ENCODE data around the gene FARS2. TPM values are rescaled to one million over a fixed set of nuclear protein-coding genes. Genes with fewer than 3 reads are reported as not detected.

FARS2 gene
- total RNA-seq, 1 experiment from 2014 or later, result 13.8 TPM

- no peak for TF ChIP-seq EZH2phosphoT487 (IDR thresholded peaks at IDR 0.05; ENCODE audit: borderline replicate concordance)
Observed at GRCh38 chr6:5366941-5367340, 105.6 kb downstream of the FARS2 start (continued).

- DNase-seq (ENCODE audit: low read depth, low spot score) (no peak), ATAC-seq (no peak)
- Histone ChIP-seq H3K9me3 (ENCODE audit: control insufficient read depth in 1 of 2, insufficient read depth in 1 of 2, low read depth in 1 of 2, low read length in 2 of 2) (no peaks in the 10 kb centered on the region), H3K9me2 (ENCODE audit: insufficient read depth) (no peaks in the 10 kb centered on the region), H3K27me3 (ENCODE audit: insufficient read depth, low read length) (no peaks in the 10 kb centered on the region), H3K79me2 (ENCODE audit: insufficient read depth, low read length) (no peaks in the 10 kb centered on the region), H3K27ac (ENCODE audit: low read depth, low read length) (no peak overlapping the region), H4K20me1 (ENCODE audit: insufficient read depth) (no peaks in the 10 kb centered on the region), H3K4me1 (ENCODE audit: control insufficient read depth in 1 of 2, insufficient read depth in 2 of 2, low read length in 2 of 2) (no peaks in the 10 kb centered on the region), H3K9ac (ENCODE audit: low read length) (no peak overlapping the region), H3K4me3 (replicated peaks in 1 of 2; ENCODE audit: low read depth in 1 of 2, low read length in 2 of 2) (no peak overlapping the region), H3K36me3 (ENCODE audit: control insufficient read depth in 1 of 2, insufficient read depth in 2 of 2, low read length in 2 of 2) (no peaks in the 10 kb centered on the region), H3K4me2 (ENCODE audit: low read length) (no peak overlapping the region), H2AFZ (ENCODE audit: low read depth, low read length, poor library complexity, severe bottlenecking) (no peak overlapping the region)
- BruUV-seq (replicated peaks), result no TSS peak
- RAD21 ChIA-PET (ENCODE audit: low non-redundant PET in 1 of 2, low total read pairs in 2 of 2, uncharacterized antibody in 2 of 2, unreplicated experiment in 2 of 2), result no interaction called here
- no peak for TF ChIP-seq RAD21 (IDR thresholded peaks at IDR 0.05; ENCODE audit: low read depth)
- TF ChIP-seq, protein P1, sequence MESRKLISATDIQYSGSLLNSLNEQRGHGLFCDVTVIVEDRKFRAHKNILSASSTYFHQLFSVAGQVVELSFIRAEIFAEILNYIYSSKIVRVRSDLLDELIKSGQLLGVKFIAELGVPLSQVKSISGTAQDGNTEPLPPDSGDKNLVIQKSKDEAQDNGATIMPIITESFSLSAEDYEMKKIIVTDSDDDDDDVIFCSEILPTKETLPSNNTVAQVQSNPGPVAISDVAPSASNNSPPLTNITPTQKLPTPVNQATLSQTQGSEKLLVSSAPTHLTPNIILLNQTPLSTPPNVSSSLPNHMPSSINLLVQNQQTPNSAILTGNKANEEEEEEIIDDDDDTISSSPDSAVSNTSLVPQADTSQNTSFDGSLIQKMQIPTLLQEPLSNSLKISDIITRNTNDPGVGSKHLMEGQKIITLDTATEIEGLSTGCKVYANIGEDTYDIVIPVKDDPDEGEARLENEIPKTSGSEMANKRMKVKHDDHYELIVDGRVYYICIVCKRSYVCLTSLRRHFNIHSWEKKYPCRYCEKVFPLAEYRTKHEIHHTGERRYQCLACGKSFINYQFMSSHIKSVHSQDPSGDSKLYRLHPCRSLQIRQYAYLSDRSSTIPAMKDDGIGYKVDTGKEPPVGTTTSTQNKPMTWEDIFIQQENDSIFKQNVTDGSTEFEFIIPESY (IDR thresholded peaks at IDR 0.05; ENCODE audit: extremely low read depth, insufficient replicate concordance, low read length), result no peak
- no peak for TF ChIP-seq SP1 (IDR thresholded peaks at IDR 0.05; ENCODE audit: low read depth)
- TF ChIP-seq, protein P2, sequence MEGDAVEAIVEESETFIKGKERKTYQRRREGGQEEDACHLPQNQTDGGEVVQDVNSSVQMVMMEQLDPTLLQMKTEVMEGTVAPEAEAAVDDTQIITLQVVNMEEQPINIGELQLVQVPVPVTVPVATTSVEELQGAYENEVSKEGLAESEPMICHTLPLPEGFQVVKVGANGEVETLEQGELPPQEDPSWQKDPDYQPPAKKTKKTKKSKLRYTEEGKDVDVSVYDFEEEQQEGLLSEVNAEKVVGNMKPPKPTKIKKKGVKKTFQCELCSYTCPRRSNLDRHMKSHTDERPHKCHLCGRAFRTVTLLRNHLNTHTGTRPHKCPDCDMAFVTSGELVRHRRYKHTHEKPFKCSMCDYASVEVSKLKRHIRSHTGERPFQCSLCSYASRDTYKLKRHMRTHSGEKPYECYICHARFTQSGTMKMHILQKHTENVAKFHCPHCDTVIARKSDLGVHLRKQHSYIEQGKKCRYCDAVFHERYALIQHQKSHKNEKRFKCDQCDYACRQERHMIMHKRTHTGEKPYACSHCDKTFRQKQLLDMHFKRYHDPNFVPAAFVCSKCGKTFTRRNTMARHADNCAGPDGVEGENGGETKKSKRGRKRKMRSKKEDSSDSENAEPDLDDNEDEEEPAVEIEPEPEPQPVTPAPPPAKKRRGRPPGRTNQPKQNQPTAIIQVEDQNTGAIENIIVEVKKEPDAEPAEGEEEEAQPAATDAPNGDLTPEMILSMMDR (IDR thresholded peaks at IDR 0.05 in 2 of 3, conservative IDR thresholded peaks at IDR 0.05 in 1 of 3; ENCODE audit: borderline replicate concordance in 1 of 3, insufficient read depth in 1 of 3, low read depth in 2 of 3, low read length in 2 of 3), result no peak
- TF ChIP-seq CEBPB (IDR thresholded peaks at IDR 0.05; ENCODE audit: low read depth), result no peak
- TF ChIP-seq ELF1 (IDR thresholded peaks at IDR 0.05; ENCODE audit: borderline replicate concordance, low read depth), result no peak
- no peak for TF ChIP-seq TCF7L2 (IDR thresholded peaks at IDR 0.05; ENCODE audit: borderline replicate concordance, extremely low read depth, insufficient read depth, insufficient read length)
- TF ChIP-seq YY1 (IDR thresholded peaks at IDR 0.05; ENCODE audit: extremely low read depth, insufficient replicate concordance, low read depth, low read length), result no peak
- TF ChIP-seq, protein P3, sequence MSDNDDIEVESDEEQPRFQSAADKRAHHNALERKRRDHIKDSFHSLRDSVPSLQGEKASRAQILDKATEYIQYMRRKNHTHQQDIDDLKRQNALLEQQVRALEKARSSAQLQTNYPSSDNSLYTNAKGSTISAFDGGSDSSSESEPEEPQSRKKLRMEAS (IDR thresholded peaks at IDR 0.05), result no peak
- TF ChIP-seq, protein P4, sequence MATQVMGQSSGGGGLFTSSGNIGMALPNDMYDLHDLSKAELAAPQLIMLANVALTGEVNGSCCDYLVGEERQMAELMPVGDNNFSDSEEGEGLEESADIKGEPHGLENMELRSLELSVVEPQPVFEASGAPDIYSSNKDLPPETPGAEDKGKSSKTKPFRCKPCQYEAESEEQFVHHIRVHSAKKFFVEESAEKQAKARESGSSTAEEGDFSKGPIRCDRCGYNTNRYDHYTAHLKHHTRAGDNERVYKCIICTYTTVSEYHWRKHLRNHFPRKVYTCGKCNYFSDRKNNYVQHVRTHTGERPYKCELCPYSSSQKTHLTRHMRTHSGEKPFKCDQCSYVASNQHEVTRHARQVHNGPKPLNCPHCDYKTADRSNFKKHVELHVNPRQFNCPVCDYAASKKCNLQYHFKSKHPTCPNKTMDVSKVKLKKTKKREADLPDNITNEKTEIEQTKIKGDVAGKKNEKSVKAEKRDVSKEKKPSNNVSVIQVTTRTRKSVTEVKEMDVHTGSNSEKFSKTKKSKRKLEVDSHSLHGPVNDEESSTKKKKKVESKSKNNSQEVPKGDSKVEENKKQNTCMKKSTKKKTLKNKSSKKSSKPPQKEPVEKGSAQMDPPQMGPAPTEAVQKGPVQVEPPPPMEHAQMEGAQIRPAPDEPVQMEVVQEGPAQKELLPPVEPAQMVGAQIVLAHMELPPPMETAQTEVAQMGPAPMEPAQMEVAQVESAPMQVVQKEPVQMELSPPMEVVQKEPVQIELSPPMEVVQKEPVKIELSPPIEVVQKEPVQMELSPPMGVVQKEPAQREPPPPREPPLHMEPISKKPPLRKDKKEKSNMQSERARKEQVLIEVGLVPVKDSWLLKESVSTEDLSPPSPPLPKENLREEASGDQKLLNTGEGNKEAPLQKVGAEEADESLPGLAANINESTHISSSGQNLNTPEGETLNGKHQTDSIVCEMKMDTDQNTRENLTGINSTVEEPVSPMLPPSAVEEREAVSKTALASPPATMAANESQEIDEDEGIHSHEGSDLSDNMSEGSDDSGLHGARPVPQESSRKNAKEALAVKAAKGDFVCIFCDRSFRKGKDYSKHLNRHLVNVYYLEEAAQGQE (IDR thresholded peaks at IDR 0.05; ENCODE audit: low read depth), result no peak
- no peak for TF ChIP-seq ZNF274 (IDR thresholded peaks at IDR 0.05; ENCODE audit: low read depth, low read length)
- no peak for TF ChIP-seq EZH2 (IDR thresholded peaks at IDR 0.05)
- no peak for TF ChIP-seq SIN3A (IDR thresholded peaks at IDR 0.05; ENCODE audit: low read depth)
- TF ChIP-seq CBX3 (IDR thresholded peaks at IDR 0.05; ENCODE audit: low read depth), result no peak
- TF ChIP-seq POLR2AphosphoS5 (IDR thresholded peaks at IDR 0.05; ENCODE audit: low read depth, low read length), result no peak
- no peak for TF ChIP-seq JUND (IDR thresholded peaks at IDR 0.05)
- CTCF ChIA-PET, result no interaction called here
- POLR2A ChIA-PET, result no interaction called here
- intact Hi-C loops (cut with micrococcal nuclease), result no loop called here
Observed at GRCh38 chr6:5367510-5367909, 106.2 kb downstream of the FARS2 start.

Data from HCT116 (cell line).